Kidney (tissue), 14 donors: ENCODE results near the gene HOPX. TPM values are rescaled to one million over a fixed set of nuclear protein-coding genes. Genes with fewer than 3 reads are reported as not detected.

Source experiments
- DNase-seq, 5 donors: peaks; one replicate each; pipeline ENCODE4 v3.0.0-alpha.2; 2013 to 2020
- FAIRE-seq: peaks from 2 replicates; lab custom pipeline; 2012; peaks lifted over from hg19 to GRCh38; lab: Jason Lieb, UNC
- H3K27ac ChIP-seq, 2 donors: one replicate each; pipeline ENCODE4 v1.7.0; 2013; ENCODE audit warnings: low read depth in 2 of 2, low read length in 2 of 2, inconsistent platforms in 1 of 2
- H3K27me3 ChIP-seq: one replicate; pipeline ENCODE4 v1.7.1; 2013; ENCODE audit warnings: low read length, inconsistent platforms; ENCODE audit not compliant: control insufficient read depth, insufficient read depth
- H3K36me3 ChIP-seq, 3 donors: one replicate each; pipeline versions ENCODE4 v1.7.0 to v1.7.1; 2013; ENCODE audit warnings: low read length in 3 of 3, control low read depth in 1 of 3, inconsistent platforms in 1 of 3; ENCODE audit not compliant: insufficient read depth in 3 of 3, control insufficient read depth in 2 of 3
- H3K4me1 ChIP-seq, 3 donors: one replicate each; pipeline versions ENCODE4 v1.7.0 to v1.7.1; 2013; ENCODE audit warnings: low read length in 3 of 3, inconsistent platforms in 1 of 3, low read depth in 1 of 3; ENCODE audit not compliant: control insufficient read depth in 2 of 3, insufficient read depth in 2 of 3
- H3K4me3 ChIP-seq, 3 donors: one replicate each; pipeline versions ENCODE4 v1.7.0 to v1.8.1; 2013; ENCODE audit warnings: low read length in 3 of 3, control low read depth in 1 of 3, inconsistent platforms in 1 of 3
- H3K9ac ChIP-seq, 3 donors: one replicate each; pipeline versions ENCODE4 v1.7.0 to v1.7.1; 2013; ENCODE audit warnings: low read length in 3 of 3, control low read depth in 1 of 3, inconsistent platforms in 1 of 3
- H3K9me3 ChIP-seq, 3 donors: one replicate each; pipeline versions ENCODE4 v1.7.0 to v1.7.1; 2013; ENCODE audit warnings: low read length in 3 of 3, control low read depth in 1 of 3, inconsistent platforms in 1 of 3; ENCODE audit not compliant: control insufficient read depth in 2 of 3, insufficient read depth in 1 of 3
- intact Hi-C: fragments of 100-400 bp; cut with DNase I; formaldehyde crosslinking; loops from one replicate; pipeline ENCODE4 v1.11.1; 2022
- polyA plus RNA-seq: library from polyadenylated mRNA; stranded (reverse); fragments of 350-450 nt; fragmentation: Illumina TruSeq; extraction: RNeasy Lipid Tissue Mini Kit (QIAGEN cat#74804); gene quantifications from one replicate; pipeline ENCODE4 v1.2.3, GENCODE V29; 2014; ENCODE audit warnings: low read depth, low replicate concordance; ENCODE audit not compliant: insufficient read depth
- total RNA-seq: library from RNA; stranded (reverse); fragmentation: NEBNext Ultra II Directional; extraction: Animal tissue kit (Norgen Biotek cat#: 25700); gene quantifications from one replicate; pipeline ENCODE4 v1.2.1, GENCODE V29; 2021
- TF ChIP-seq, protein P1 (sequence below): IDR thresholded peaks from 3 replicates; pipeline ENCODE4 v1.5.1; 2012; ENCODE audit warnings: mild to moderate bottlenecking, moderate library complexity, borderline replicate concordance; ENCODE audit not compliant: insufficient read depth; ENCODE audit errors: extremely low read depth
- donor health status: control.
- donor health status: control.
- donor health status: control.
- donor health status: control.
- donor health status: control.
- donor health status: DM: yes; HTN: yes; CAD: no.
- donor health status: Normal renal cell carcinoma (clear cell type).

HOPX gene
- total and polyA plus RNA-seq, 2 donors from 2014 or later, result 8.9 to 17.6 TPM

DNA sequence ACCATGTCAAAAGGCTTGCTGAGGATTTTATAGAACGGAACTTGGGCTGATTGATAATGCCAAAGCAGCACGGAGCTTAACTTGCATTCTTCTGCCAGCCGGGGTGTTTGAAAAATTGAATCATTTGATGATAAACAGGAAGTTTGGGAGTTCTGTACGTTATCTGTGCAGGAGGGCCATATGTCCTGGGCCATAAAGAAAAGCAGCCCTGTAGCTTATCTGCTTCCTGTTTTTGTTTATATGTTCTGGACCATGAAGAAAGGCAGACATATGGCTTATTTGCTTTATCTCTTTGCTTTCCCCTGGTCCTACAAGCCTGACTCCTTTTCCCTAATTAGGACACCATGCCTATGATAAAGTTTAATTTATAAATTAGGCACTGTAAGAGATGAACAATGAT, 62.4 kb downstream of the HOPX start:
- DNase-seq (peak in 1 of 5 donors; percentile 20), FAIRE-seq (no peak)
- H3K27me3 ChIP-seq, result no peaks in the 10 kb centered on the region
- intact Hi-C loops, result no loop called here
- TF ChIP-seq, protein P1, sequence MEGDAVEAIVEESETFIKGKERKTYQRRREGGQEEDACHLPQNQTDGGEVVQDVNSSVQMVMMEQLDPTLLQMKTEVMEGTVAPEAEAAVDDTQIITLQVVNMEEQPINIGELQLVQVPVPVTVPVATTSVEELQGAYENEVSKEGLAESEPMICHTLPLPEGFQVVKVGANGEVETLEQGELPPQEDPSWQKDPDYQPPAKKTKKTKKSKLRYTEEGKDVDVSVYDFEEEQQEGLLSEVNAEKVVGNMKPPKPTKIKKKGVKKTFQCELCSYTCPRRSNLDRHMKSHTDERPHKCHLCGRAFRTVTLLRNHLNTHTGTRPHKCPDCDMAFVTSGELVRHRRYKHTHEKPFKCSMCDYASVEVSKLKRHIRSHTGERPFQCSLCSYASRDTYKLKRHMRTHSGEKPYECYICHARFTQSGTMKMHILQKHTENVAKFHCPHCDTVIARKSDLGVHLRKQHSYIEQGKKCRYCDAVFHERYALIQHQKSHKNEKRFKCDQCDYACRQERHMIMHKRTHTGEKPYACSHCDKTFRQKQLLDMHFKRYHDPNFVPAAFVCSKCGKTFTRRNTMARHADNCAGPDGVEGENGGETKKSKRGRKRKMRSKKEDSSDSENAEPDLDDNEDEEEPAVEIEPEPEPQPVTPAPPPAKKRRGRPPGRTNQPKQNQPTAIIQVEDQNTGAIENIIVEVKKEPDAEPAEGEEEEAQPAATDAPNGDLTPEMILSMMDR, result no peak
- H3K27ac ChIP-seq, result no peak overlapping the region
- H3K9me3 ChIP-seq, result peaks cover 0 to 4% (median 0%) of the 10 kb centered on the region in 3 donors
- no peak overlapping the region for H3K4me3 ChIP-seq
- no peak overlapping the region for H3K9ac ChIP-seq
- no peaks in the 10 kb centered on the region for H3K4me1 ChIP-seq
- H3K36me3 ChIP-seq, result no peaks in the 10 kb centered on the region

DNA sequence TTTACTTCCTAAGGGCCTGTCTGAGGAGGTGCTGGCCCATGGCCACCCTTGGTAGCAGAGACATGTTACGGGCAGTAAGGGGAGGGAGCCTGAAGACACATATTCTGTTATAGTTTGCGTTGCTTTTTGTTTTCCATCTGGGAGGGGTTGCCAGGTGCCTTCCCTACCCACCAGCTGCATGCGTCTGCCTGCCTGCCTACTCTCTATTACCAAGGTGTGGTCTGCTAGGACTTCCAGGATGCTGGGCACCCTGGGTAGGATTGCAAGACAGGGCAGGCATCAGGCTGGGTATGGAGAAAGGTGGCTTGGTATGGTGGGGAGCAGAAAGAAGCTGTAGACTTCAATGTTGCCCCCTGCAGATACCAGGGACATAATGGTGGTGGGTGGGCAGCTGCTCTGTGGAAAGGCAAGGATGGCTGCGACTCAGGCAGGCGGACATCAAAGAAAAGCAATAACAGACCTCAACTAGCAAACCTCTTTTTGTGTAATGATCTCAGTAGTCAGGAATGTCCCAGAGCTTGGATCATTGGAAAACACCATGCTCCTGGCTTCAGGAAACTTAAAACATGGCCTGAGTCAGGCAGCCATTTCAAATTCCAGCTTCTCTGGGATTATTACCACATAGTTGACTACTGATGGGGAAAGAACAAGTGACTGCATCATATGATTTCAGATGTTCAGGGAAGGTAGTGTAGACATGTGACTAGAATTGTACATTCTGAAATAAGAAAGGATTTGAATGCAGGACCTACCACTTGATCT, 67.8 kb downstream of the HOPX start:
- peaks cover 0 to 4% (median 0%) of the 10 kb centered on the region in 3 donors for H3K9me3 ChIP-seq
- no peaks in the 10 kb centered on the region for H3K27me3 ChIP-seq
- TF ChIP-seq, protein P1, result no peak
- no peak for FAIRE-seq
- intact Hi-C loops, result no loop called here
- DNase-seq, result peak in 2 of 5 donors; percentile 20 to 36
- H3K4me1 ChIP-seq, result no peaks in the 10 kb centered on the region
- no peak overlapping the region for H3K4me3 ChIP-seq
- H3K27ac ChIP-seq, result no peak overlapping the region
- H3K36me3 ChIP-seq, result no peaks in the 10 kb centered on the region
- H3K9ac ChIP-seq, result no peak overlapping the region

DNA sequence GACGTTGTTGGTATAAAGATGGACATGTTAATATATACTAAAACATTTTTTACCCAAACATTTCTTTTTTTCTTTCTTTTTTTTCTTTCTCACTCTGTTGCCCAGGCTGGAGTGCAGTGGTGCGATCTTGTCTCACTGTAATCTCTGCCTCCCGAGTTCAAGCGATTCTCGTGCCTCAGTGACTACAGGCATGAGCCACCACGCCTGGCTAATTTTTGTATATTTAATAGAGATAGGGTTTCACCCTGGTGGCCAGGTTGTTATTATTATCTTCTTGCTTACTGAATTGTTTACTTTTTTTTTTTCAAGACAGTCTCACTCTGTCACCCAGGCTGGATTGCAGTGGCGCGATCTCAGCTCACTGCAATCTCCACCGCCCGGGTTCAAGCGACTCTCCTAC, 68.8 kb downstream of the HOPX start:
- H3K4me1 ChIP-seq, result no peaks in the 10 kb centered on the region
- H3K4me3 ChIP-seq, result no peak overlapping the region
- H3K27ac ChIP-seq, result no peak overlapping the region
- DNase-seq (peak in 3 of 5 donors; percentile 39 to 62 (median 39)), FAIRE-seq (no peak)
- no peak overlapping the region for H3K9ac ChIP-seq
- intact Hi-C loops, result no loop called here
- no peaks in the 10 kb centered on the region for H3K36me3 ChIP-seq
- no peaks in the 10 kb centered on the region for H3K9me3 ChIP-seq
- TF ChIP-seq, protein P1, result no peak
- no peaks in the 10 kb centered on the region for H3K27me3 ChIP-seq
